NOMO-1 treated with DMSO at 0.1 percent for 48 hours (cell line): Measurements from ENCODE around the gene ADGRG4.
"Not testable (repeated sequence)": the region's sequence is repeated elsewhere in the genome, so short reads cannot be mapped to it uniquely, and the experiment has no call there.

Experiments used
- DNase-seq: peaks from one replicate; lab custom pipeline; 2025; ENCODE audit not compliant: unreplicated experiment; lab: John Stamatoyannopoulos, UW

Gene ADGRG4

DNA sequence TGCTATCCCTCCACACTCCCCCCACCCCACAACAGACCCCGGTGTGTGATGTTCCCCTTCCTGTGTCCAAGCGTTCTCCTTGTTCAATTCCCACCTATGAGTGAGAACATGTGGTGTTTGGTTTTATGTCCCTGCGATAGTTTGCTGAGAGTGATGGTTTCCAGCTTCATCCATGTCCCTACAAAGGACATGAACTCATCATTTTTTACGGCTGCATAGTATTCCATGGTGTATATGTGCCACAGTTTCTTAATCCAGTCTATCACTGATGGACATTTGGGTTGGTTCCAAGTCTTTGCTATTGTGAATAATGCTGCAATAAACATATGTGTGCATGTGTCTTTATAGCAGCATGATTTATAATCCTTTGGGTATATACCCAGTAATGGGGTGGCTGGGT is at the start of gene ADGRG4:
TSS of gene ADGRG4 (plus strand) at position 243 of the 400 bp plus-strand sequence. CDS start 7,815 bp downstream, outside the sequence.
- not testable (repeated sequence) for DNase-seq

DNA sequence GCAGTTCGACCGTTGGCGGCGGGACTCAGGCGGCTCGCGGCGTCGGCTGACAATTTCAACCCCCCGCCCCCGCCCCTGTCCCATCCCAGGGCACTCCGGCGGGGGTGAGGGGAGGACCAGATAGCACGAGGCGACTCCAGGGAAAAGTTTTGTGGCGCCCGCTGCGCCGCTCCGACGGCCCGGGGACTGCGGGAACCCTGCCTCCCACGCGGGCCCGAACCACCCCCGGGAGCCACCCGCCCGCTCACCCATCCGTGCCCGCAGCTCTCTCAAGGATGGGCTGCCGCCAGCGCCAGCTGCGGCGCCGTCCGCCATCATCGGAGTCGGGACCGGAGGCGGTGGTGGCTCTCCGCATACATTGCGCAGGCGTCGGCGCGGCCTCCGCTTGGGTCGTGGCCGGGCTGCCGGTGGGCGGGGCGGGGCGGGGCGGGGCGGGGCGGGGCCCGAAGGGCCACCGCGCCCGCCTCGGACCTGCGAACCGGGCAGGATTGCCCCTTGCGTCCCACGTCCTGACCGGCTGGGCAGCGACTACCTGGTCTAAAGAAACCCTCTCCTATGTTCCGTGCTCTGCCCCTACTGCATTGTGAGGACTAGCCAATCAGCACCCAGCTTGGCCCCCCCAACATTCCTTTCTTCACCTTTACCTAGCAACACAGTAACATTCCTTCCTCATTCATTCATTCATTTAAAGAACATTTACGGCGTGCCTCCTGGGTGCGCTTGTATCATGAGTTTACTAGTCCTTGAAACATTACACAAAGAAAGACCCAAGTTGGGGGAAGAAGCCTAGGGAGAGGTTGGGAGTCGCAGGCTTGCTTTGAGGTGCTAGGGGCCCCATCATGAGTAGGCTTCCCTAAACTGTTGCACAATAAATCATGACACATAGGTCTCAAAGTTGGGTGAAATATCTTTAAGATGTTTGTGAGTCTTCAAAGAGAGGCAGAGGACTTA is 49.4 kb upstream of the ADGRG4 start, which contains the start of gene MAP7D3:
TSS of gene MAP7D3 (minus strand) at position 360 of the 951 bp plus-strand sequence. CDS start at position 318, 42 bp downstream.
- DNase-seq = peak; percentile 26

DNA sequence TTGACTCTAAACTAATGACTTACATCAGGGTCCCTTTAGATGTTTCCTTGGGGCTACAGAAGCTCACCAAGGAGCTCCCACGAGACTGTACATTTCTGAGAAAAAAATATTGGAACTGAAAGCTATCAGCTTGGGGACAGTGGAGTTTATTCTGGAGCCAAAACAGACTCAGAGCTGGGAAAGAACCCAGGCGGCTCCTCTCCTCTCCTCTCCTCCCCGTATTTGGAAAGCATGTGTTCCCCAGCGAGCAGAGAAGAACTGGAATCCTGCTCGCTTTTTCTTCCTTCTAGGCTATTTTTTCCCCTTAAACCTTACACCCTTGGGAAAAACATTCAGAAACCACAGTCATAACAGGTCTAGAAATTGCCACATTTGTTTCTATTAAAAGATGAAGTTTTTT is 45.2 kb upstream of the ADGRG4 start:
- DNase-seq = no peak

DNA sequence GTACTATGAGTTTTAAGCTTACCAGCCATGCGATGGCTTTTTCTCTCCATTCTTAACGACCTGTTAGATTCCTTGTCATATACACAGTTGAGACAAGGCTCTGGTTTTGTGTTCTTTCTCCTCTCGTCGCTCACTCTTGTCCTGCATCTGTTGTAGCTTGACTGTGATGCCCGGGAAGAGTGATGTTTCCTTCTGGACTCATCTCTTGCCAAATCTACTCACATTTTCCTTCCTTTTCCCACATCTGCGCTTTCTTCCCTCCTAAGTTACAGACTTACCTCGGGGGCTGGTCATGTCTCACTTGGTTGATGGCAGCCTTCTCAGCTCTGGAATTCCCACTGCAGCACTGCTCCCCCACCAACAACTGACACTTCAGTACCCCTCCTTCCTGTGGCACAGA is 44.7 kb upstream of the ADGRG4 start:
- no peak for DNase-seq

GRCh38 chrX:136258951-136259350 is 41.8 kb upstream of the ADGRG4 start:
- no peak for DNase-seq

DNA sequence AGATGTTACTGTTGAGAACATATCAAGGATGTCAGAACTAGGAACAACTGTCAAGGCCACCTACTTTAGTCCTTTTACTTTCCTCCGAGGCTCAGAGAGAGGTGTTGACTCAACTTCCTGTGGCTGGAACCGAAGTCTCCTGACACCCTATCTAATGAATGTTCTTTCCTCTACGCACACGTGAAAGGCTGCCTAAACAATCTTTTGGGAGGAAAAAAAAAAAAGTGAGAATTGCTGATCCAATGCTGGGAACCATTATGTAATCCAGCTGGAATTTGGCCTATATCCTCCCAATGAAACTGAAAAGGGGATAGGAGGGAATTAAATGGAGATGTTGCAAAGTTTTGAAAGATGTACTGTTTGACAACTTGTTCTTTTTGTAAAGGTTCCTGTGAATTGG is 41.2 kb upstream of the ADGRG4 start:
- DNase-seq = peak; percentile 10

DNA sequence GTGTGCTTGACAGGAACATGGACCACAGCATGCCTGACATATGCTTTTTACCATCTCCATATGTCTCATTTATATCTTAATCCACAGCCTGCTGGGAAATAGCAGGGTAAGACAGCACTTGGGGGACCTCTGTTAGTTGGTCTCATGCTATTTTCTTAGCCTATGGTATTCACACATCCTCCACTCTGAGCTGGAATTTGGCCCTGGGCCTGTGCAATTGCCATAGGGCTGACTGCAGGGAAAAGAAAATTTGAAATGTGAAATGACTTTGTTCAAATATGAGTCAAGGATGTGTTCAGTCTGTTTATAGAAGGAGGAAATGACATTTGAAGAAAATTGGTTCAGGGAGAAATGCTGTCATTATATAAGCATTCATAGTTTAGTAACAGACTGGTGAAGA is 40.0 kb upstream of the ADGRG4 start:
- DNase-seq = no peak

DNA sequence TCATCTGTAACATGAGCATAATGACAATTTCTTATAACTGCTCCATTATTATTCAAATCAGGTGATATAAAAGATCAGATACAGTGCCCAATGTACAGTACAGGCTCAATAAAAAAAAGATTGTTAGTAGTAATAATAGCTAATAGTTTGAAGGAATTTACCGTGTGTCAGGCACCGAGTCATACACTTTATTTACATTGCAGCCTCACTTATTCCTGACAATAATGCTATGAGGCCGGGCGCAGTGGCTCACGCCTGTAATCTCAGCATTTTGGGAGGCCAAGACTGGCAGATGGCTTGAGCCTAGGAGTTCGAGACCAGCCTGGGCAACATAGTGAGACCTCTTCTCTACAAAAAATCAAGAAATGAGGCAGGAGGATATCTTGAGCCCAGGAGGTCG is 39.4 kb upstream of the ADGRG4 start:
- no peak for DNase-seq

GRCh38 chrX:136262243-136262642 is 38.5 kb upstream of the ADGRG4 start:
- no peak for DNase-seq

DNA sequence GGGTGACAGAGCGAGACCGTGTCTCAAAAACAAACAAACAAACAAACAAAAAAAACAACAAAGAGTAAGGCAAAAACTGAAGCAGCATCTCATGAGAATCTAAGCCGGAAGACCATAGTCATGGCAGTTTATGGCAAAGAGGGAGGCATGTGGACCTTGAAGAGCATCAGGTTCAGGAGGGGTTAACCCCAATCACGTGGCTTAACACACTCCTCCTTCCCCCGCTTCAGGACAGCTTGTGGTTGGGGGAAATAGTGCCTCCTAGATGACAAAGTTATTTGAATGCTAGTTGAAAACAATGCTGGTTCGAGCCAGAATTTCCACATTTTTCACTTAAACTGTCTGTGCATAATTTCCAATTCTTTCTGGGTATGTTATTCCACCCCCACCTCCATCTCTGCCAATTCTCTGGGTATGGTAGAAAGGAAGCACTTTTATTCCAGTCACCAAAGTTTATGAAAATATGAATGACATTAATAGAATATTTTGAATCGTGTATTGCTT is 37.9 kb upstream of the ADGRG4 start:
- DNase-seq = no peak

DNA sequence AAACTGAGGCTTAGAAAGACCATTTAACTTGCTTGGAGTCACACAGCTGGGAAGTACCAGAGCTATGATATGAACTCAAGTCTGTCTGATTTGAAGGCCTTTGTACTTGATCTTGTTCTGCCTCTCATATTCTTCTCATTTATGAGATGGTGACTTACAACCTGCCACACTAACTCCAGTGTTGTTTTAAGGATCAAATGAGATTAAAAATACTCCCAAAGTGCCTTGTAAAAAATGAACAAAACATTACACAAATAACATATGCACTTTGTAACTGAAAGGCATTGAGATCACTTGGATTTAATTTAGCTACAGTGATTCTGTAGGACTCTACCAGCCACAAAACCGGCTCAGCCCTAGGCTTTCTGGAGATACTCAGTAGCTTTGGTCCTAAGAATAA is 33.9 kb upstream of the ADGRG4 start:
- DNase-seq = no peak

GRCh38 chrX:136268051-136269048 is 32.4 kb upstream of the ADGRG4 start:
- DNase-seq = peak; percentile 38

- no peak for DNase-seq
Observed at GRCh38 chrX:136269921-136270320, 30.8 kb upstream of the ADGRG4 start.

- peak; percentile 81 for DNase-seq
Observed at GRCh38 chrX:136271300-136271699, 29.5 kb upstream of the ADGRG4 start.

GRCh38 chrX:136272325-136272724 is 28.4 kb upstream of the ADGRG4 start:
- no peak for DNase-seq

GRCh38 chrX:136273986-136274385 is 26.8 kb upstream of the ADGRG4 start:
- DNase-seq = no peak

DNA sequence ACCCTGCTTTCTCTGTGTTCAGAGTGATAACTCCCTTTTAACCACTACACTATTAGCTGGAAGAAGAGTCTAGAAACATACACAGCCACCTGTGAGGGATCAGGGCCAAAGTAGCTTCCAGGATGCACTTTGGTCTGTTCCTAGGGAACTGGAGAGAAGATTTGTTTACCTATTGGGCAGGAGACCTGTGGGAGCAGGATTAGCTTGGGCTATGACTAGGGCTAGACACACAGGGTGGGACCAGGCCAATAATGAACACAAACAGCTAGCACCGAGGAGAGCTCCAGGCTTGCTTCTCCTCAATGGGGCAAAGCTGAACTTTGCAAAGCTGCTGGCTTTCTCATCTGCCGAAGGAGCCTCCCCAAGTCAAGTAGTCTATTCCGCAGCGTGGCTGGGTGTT is 25.2 kb upstream of the ADGRG4 start:
- no peak for DNase-seq

GRCh38 chrX:136286375-136286774 is 14.4 kb upstream of the ADGRG4 start:
- not testable (repeated sequence) for DNase-seq

DNA sequence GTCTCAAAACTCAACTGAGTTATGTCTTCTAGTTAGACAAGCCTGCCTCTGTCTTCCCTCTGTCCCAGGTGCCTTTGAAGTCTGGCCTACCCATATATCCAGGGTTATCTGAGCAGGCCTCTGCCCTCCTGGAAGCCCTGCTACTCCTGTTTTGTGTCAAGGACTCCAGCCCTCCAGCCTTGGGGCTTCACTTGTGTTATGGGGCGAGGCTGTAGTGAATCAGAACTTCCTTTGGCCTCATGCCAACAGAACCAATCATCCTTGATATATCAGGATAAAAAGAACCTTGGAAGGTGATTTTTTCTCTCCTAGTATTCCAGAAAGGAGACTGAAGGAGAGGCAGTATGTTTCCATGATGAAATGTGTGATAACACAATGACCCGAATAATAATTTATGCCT is 8.9 kb upstream of the ADGRG4 start:
- no peak for DNase-seq

DNA sequence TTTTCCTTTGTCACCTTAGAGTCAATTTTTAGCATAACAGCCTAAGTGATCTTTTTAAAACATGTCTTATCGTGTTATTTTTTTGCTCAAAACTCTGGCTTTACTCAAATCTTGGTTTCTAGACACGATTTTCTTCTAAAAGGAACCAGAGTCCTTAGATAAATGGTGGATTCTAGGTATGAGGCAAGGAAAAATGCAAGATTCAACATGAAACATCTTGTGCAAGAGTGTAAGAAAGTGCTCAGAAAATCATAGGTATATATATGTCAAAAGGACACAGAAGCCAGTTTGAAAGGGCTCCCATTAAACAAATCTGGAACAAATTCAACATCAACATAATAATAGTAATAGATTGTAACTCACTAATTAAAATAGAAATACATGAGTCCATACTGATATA is 8.1 kb upstream of the ADGRG4 start:
- no peak for DNase-seq

- DNase-seq = no peak
Observed at GRCh38 chrX:136295380-136295779, 5.4 kb upstream of the ADGRG4 start.
